ENCODE results near the gene STK31.
"Not testable (repeated sequence)": the region's sequence is repeated elsewhere in the genome, so short reads cannot be mapped to it uniquely, and the experiment has no call there.

STK31 gene

GRCh38 chr7:23852135-23852534 lies 142.1 kb downstream of the STK31 start:
- no peak overlapping the region for H3K4me3 ChIP-seq (ENCODE audit: low read depth, low read length)
- DNase-seq (ENCODE audit: low read depth) = peak; percentile 2
- no peak for TF ChIP-seq CTCF (IDR thresholded peaks at IDR 0.05; ENCODE audit: low read depth, low read length, missing control alignments)
- in situ Hi-C loops (cut with HindIII; ENCODE audit: low sequenced_read_pairs) = no loop called here

- DNase-seq (ENCODE audit: low read depth) = no peak
- no peak overlapping the region for H3K4me3 ChIP-seq (ENCODE audit: low read depth, low read length)
- TF ChIP-seq CTCF (IDR thresholded peaks at IDR 0.05; ENCODE audit: low read depth, low read length, missing control alignments) = no peak
- in situ Hi-C loops (cut with HindIII; ENCODE audit: low sequenced_read_pairs) = no loop called here
Observed at GRCh38 chr7:23852988-23853387, 143.0 kb downstream of the STK31 start.

- no peak overlapping the region for H3K4me3 ChIP-seq (ENCODE audit: low read depth, low read length)
- peak; percentile 31 for DNase-seq (ENCODE audit: low read depth)
- in situ Hi-C loops (cut with HindIII; ENCODE audit: low sequenced_read_pairs) = no loop called here
- TF ChIP-seq CTCF (IDR thresholded peaks at IDR 0.05; ENCODE audit: low read depth, low read length, missing control alignments) = peak; percentile 82
Observed at GRCh38 chr7:23863209-23863787, 153.3 kb downstream of the STK31 start.

- TF ChIP-seq CTCF (IDR thresholded peaks at IDR 0.05; ENCODE audit: low read depth, low read length, missing control alignments) = no peak
- H3K4me3 ChIP-seq (ENCODE audit: low read depth, low read length) = no peak overlapping the region
- in situ Hi-C loops (cut with HindIII; ENCODE audit: low sequenced_read_pairs) = no loop called here
- no peak for DNase-seq (ENCODE audit: low read depth)
Observed at GRCh38 chr7:23864973-23865372, 155.0 kb downstream of the STK31 start.

- no peak for TF ChIP-seq CTCF (IDR thresholded peaks at IDR 0.05; ENCODE audit: low read depth, low read length, missing control alignments)
- H3K4me3 ChIP-seq (ENCODE audit: low read depth, low read length) = no peak overlapping the region
- DNase-seq (ENCODE audit: low read depth) = no peak
- in situ Hi-C loops (cut with HindIII; ENCODE audit: low sequenced_read_pairs) = no loop called here
Observed at GRCh38 chr7:23873306-23873705, 163.3 kb downstream of the STK31 start.

GRCh38 chr7:23876526-23876925 lies 166.5 kb downstream of the STK31 start:
- H3K4me3 ChIP-seq (ENCODE audit: low read depth, low read length); DNase-seq (ENCODE audit: low read depth); in situ Hi-C loops (cut with HindIII; ENCODE audit: low sequenced_read_pairs): not testable (repeated sequence)

Measured in astrocyte of the cerebellum (primary cell).